Measurements from ENCODE around the gene BMPR2.
A peak's percentile ranks its signal among the peaks of the same experiment; 100 is the strongest.
"Not testable (repeated sequence)": the region's sequence is repeated elsewhere in the genome, so short reads cannot be mapped to it uniquely, and the experiment has no call there.

BMPR2 gene

DNA sequence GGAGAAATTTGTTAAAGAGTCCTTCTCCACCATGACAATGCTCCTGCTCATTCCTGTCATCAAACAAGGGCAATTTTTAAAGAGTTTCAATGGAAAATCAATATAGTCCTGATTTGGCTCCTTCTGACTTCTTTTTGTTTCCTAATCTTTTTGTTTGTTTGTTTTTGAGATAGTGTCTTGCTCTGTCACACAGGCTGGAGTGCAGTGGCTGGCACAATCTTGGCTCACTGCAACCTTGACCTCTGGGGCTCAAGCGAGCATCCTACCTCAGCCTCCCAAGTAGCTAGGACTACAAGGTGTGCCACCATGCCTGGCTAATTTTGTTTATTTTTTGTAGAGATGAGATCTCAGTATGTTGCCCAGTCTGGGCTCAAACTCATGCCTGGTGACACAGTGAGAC is 58.3 kb downstream of the BMPR2 start:
- intact Hi-C loops (cut with DNase I): no loop called here
- no peak for DNase-seq

DNA sequence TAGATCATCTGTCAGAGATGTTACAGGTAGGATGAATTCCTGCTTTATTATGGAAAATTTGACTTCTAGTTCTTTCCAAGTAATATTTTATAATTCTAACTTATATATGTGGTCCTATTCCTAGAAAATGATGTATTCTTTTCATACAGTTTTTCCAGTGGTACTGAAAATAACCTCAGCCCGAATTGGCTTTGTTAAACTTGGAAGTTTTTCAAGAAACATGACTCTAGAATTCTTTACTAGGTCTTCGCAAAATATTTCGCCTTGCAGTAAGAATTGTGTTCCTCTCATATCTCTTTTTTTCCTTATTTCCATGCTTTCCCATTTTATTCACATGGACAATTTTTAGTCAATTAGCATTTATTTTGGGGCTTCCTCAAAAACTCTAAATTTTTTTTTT is 60.5 kb downstream of the BMPR2 start:
- intact Hi-C loops (cut with DNase I): no loop called here

DNA sequence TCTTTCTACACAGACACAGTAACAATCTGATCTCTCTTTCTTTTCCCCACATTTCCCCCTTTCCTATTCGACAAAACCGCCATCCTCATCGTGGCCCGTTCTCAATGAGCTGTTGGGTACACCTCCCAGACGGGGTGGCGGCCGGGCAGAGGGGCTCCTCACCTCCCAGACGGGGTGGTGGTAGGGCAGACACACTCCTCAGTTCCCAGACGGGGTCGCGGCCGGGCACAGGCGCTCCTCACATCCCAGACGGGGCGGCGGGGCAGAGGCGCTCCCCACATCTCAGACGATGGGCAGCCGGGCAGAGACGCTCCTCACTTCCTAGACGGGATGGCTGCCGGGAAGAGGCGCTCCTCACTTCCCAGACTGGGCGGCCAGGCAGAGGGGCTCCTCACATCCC is 64.0 kb downstream of the BMPR2 start:
- intact Hi-C loops (cut with DNase I); DNase-seq: not testable (repeated sequence)

More for the DNA sequence above, 60.5 kb downstream of the BMPR2 start:
- no peak for DNase-seq

DNA sequence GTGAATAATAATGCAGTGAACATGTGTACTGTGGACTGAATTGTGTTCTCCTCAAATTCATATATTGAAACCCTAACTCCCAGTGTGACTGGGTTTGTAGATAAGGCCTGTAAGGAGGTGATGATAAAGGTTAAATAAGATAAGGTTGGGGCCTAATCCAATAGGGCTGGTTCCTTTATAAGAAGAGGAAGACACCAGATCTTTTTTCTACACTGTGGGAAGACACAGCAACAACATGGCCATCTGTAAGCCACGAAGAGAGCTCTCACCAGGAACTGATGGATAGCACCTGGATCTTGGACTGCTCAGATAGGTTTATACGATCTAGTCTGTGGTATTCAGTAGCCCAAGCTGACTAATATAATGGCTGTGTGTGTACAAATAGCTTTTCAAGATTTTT is 66.8 kb downstream of the BMPR2 start:
- no peak for DNase-seq
- intact Hi-C loops (cut with DNase I): no loop called here

DNA sequence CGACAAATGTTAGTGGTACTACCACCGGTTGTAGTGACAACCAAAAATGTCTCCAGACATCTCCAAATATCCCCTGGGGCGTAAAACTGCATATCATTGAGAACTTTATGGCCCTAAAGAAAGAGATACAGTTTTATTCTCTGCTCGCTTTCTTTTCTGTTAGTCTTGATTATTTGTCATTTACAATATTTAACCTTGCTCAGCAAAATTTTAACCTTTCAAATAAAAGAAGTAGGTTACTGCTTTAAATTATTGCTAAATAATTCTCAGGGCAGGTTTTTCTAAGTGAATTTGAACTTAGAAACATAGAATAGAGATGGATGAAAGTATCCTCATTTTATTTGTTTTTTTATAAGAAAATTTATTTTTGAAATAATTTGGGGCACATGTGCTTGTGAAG is 67.9 kb downstream of the BMPR2 start:
- DNase-seq: no peak
- intact Hi-C loops (cut with DNase I): no loop called here

DNA sequence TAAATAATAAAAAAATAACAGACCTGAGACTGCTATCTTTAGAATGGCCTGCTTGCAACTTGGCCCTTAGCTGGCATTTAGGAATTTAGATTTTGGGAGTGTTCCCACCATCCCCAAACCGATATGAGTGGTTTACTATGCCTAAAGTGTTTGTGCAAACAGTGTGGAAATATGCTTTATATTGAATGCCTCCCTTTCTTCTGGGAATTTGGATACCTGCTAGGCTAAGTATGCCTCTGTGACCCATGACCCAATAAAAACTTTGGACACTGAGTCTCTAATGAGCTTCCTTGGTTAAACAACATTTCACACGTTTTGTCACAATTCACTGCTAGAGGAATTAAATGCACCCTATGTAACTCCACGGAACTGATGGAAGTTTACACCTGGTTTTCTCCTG is 73.2 kb downstream of the BMPR2 start:
- intact Hi-C loops (cut with DNase I): no loop called here

DNA sequence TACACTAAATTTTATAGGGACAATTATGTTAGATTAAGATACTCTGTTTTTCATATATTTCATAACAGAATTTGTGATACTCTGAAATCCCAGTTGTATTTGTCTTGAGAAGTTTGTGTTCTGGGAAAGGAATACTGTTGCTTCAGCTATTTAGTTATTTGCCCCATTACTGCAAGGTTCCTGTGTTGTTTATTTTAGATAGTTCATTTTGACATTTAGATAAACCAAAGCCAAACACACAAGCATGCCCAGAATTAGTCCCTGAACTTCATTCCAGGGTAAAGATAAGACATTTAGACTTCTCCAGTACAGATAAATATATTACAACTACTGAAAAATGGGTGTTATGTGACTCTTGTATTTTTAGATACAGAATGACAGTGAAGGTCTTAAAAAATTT is 74.7 kb downstream of the BMPR2 start:
- DNase-seq: no peak
- intact Hi-C loops (cut with DNase I): no loop called here

More for the DNA sequence above, 73.2 kb downstream of the BMPR2 start:
- no peak for DNase-seq

DNA sequence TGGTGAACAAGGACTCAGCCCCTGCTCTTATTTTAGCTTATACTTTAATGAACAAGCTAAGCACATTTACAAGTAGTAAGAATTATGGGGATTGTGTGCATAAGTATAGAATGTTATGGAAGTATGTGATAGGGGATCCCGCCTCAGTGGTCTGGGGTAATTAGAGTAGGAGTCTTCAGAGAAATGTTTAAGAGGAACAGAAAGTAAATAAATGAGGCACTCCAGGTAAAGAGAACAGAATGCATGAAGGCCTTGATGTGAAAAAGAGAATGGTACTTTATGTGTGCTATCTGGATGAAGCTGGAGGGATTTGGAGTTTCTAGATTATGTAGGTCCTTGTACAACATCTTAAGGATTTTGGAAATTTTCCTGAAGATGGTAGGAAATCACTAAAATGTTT is 76.6 kb downstream of the BMPR2 start:
- intact Hi-C loops (cut with DNase I): no loop called here
- no peak for DNase-seq

DNA sequence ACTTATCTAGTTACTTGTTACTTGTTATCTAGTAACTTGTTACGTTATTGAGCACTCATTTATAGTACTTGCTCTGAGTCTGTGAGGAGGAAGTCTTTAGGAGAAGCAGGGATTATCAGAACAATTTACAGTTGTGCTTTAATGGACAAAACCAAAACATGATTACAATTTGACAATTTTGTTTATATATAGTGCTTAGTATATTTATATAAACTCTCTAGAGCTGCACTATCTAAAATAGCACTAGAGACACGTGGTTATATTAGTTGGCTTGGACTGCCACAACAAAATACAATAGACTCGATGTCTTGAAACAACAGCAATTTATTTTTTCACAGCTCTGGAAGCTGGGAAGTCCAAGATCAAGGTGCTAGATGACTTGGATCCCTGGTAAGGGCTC is 78.4 kb downstream of the BMPR2 start:
- intact Hi-C loops (cut with DNase I): no loop called here
- DNase-seq: no peak

DNA sequence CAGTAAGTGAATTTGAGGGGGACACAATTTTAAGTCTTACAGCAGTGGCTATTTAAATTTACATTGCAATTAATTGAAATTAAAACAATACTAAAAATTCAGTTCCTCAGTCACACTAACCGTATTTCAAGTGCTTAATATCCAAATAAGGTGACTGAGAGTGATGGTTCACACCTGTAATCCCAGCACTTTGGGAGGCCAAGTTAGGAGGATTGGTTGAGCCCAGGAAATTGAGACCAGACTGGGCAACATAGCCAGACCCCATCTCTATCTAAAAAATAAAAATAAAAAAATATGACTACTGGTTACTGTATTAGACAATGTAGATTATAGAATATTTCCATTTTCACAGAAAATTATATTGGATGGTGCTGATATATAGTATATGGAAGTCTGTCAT is 79.0 kb downstream of the BMPR2 start:
- DNase-seq: no peak
- intact Hi-C loops (cut with DNase I): no loop called here

DNA sequence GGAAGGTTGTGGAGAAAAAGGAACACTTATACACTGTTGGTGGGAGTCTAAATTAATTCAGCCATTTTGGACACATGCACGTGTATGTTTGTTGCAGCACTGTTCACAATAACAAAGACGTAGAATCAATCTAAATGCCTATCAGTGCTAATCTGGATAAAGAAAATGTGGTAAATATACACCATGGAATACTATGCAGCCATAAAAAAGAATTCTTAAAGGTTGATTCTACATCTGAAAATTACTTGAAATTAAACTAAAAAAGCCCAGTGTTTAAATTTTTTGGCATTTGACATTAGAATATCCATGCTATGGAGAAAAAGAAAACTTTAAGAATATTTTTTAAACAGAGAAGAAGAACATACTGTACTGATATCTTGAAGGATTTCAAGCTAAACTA is 84.0 kb downstream of the BMPR2 start:
- DNase-seq: no peak
- intact Hi-C loops (cut with DNase I): no loop called here

DNA sequence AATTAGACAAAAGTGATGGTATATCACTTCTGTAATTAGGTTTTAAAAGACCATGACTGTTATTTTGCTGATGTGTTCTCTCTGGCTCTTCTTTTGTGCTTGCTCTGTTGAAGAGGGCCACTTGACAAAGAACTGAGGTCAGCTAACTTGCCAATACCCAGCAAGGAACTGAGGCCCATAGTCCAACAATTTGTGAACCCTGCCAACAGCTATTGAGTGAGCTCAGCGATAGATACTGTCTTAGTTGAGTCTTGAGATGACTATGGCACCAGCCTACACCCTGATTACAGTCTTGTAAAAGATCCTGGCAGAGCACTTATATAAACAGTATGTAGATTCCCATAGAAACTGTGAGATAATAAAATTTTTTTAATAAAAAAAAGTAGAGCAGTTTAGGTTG is 103.0 kb downstream of the BMPR2 start:
- DNase-seq: peak in 4 of 42 donors; percentile 8 to 20 (median 14)
- intact Hi-C loops (cut with DNase I): no loop called here

DNA sequence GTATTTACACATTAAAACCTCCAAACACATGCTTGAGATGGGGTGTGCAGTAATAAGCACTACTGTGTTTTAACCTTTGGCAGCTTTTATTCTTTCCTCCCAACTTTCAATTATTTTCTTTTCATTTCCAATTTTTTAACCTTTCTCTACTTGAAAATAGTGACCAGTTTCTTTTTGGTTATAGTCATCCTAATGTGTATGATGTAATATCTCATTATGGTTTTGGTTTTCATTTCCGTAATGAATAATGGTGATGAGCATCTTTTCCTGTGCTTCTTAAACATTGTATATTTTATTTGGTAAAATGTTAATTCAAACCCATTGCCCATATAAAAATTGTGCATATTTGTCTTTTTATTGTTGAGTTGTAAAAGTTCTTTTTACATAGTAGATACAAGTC is 103.5 kb downstream of the BMPR2 start:
- intact Hi-C loops (cut with DNase I): no loop called here
- no peak for DNase-seq

DNA sequence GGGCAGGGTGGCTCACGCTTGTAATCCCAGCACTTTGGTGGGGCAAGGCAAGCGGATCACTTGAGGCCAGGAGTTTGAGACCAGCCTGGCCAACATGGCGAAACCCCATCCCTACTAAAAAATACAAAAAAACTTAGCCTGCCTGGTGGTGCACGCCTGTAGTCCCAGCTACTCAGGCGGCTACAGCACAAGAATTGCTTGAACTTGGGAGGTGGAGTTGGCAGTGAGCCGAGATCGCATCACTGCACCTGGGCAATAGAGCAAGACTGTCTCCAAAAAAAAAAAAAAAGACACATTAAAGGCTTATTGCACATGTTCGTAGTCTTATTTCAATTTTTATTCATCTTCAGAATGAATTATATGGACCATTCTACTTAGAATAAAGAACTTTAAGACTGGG is 110.2 kb downstream of the BMPR2 start:
- no peak for DNase-seq
- intact Hi-C loops (cut with DNase I): no loop called here

DNA sequence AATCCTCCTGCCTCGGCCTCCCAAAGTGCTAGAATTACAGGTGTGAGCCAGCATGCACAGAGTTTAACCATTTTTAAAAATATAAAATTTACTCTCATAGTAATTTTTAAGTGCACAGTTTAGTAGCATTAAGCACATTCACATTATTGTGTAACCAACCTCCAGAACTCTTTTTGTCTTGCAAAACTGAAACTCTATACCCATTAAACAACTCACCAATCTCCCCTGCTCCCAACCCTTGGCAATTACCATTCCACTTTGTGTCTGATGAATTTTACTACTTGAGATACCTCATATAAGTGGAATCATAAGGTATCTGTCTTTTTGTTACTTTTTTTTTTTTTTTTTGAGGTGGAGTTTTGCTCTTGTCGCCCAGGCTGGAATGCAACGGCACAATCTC is 112.5 kb downstream of the BMPR2 start:
- no peak for DNase-seq
- intact Hi-C loops (cut with DNase I): no loop called here

DNA sequence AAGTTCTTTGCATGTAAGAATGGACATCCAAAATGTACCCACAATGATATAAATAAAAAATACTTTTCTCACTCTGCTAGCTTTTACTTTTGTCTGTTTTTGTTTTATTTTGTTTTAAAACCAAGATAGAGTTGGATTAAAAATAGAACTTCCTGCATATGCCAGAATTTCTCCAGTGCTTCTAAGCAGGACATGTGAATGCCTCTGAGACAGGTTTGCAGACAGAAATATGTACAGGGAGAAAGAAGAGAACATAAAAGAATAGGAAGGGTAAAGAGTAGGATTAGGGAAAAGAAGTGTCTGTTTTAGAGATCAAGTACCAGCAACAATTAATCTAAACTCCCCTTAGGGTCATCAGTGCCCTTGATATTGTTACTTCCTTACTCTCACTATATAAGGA is 114.4 kb downstream of the BMPR2 start:
- intact Hi-C loops (cut with DNase I): no loop called here
- DNase-seq: no peak

DNA sequence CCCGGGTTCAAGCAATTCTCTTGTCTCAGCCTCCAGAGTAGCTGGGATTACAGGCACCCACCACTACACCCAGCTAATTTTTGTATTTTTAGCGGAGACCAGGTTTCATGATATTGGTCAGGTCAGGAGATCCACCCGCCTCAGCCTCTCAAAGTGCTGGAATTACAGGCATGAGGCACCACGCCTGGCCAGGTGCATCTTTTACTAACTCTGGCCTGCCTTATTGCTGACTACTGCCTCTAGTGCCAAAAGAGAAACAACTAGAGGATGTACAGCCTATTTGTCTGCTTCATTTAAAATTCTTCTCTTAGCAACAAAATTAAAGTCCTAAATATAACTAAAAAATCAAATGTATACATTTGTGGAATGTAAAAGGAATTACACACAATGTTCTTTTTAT is 115.4 kb downstream of the BMPR2 start:
- intact Hi-C loops (cut with DNase I): no loop called here

DNA sequence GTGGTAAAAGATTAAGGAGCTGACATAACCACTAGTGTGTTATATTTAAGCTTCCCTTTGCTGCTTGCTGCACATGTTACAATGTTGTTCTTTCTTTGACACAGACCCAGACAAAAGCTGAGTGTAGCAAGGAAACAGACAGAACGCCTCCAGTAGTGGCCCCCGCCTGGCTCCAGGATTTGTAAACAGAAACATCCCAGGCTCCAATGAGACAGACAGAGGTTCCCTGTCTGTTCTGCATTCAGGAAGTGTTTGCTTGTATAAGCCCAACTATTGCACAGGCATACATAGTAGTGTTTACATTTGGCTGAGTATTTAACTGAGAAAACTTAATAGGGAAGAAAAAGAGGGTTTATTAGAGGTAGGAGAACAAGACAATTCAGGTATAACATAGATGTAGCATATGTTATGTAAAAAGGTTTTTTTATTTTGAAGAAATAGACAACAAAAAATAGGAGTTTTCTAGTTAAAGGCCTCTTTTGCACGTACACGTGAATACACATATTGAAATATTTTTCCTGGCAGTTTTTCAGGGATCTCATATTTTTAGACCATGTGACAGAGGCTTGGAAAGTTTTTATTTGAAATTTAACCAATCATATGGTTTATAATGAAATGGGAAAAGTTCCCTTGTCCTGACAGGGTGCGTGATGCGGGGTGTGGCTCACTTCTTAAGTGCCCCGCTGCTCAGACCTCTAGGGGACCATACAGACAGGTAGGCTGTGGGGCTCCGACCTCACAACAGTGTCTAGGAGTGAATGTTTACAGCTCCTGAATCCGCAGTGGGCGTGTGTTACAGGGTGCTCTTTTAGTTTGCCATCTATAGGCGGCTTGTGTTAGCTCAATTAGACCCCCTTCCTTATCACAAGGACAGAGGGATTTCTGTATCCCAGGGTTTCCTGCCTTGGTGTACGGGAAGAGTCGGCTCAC is 118.4 kb downstream of the BMPR2 start:
- intact Hi-C loops (cut with DNase I): no loop called here
- DNase-seq: peak in 41 of 42 donors; percentile 19 to 79 (median 52)

More for the DNA sequence above, 115.4 kb downstream of the BMPR2 start:
- DNase-seq: no peak

DNA sequence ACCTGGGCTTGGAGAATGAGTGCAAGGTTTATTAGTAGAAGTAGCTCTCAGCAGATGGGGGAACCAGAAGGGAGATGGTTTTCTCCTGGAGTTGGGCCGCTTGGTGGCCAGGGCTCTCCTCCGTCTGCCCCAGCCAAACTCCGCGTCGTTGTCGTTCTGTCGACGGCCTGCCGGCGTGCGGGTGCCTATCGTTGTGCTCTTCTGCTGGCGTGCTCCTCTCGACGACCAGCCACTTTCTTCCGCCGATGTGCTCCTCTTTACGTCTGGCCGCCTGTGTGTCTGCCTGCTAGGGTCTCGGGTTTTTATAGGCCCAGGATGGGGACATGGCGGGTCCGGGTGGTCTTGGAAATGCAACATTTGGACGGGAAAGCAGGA is 119.1 kb downstream of the BMPR2 start:
- DNase-seq: no peak
- intact Hi-C loops (cut with DNase I): no loop called here

DNA sequence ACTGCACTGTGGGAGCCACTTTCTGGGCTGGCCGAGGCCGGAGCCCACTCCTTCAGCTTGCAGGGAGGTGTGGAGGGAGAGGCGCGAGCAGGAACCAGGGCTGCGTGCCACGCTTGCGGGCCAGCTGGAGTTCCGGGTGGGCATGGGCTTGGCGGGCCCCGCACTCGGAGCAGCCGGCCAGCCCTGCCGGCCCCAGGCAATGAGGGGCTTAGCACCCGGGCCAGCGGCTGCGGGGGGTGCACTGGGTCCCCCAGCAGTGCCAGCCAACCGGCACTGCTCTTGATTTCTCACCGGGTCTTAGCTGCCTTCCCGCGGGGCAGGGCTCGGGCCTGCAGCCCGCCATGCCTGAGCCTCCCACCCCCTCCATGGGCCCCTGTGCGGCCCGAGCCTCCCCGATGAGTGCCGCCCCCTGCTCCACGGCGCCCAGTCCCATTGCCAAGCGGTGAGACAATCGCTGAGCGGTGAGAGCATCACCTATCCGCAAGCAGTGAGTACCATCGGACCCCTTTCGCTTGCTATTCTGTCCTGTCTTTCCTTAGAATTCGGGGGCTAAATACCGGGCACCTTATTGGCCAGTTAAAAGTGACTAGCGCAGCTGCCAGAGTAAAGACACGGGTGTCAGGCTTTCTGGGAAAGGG is 120.8 kb downstream of the BMPR2 start:
- intact Hi-C loops (cut with DNase I); DNase-seq: not testable (repeated sequence)

DNA sequence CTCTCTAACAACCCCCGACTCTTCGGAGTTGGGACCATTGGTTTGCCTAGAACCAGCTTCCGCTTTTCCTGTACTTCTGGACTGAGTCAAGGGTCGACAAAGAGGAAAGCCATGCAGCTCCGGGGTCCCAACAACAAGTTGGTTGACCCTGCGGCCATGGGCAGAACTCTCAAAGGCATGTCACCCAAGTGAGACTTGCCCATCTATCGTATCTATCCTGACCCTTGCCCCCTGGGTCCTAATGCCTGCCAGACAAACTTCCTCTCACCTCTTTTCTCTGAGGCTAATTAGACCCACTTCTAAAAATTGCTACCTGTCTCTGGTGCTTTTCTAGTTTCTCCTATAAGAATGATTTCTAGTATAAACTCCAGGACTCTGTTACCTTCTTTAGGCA is 121.3 kb downstream of the BMPR2 start:
- intact Hi-C loops (cut with DNase I); DNase-seq: not testable (repeated sequence)

Measured in head of caudate nucleus (tissue), 42 donors.